ENCODE data around the gene ARHGEF12. TPM values are rescaled to one million over a fixed set of nuclear protein-coding genes. Genes with fewer than 3 reads are reported as not detected.

The ARHGEF12 gene
- total and polyA plus RNA-seq, 10 of the 15 experiments (the other 5 are each of a cell fraction or from before 2014, with no cell fraction given) = 2.7 to 40.8 (median 20.9) TPM

- ChIA-PET CTCF (interaction anchor here (1.6 to 2.4 kb wide), 2 partner anchors 168 to 179 kb away, joined by 5 to 10 read pairs; no protein-coding TSS in a partner anchor), POLR2A (no interaction called here), RAD21 (ENCODE audit: unreplicated experiment) (interaction anchor here (1.0 kb wide), 1 partner anchor 168 kb away, joined by 3 read pairs; no protein-coding TSS in a partner anchor), SMC1A (ENCODE audit: uncharacterized antibody, unreplicated experiment) (interaction anchor here (1.4 kb wide), 1 partner anchor 112 kb away, joined by 3 read pairs; no protein-coding TSS in a partner anchor)
- Histone ChIP-seq H3K27me3 (replicated peaks in 1 of 2; ENCODE audit: control insufficient read depth in 2 of 2, insufficient read depth in 2 of 2, low read length in 1 of 2) (no peaks in the 10 kb centered on the region), H3K79me2 (ENCODE audit: control insufficient read depth, insufficient read depth, low read length) (no peaks in the 10 kb centered on the region), H3K9me3 (replicated peaks; ENCODE audit: control insufficient read depth, insufficient read depth, low read length) (no peaks in the 10 kb centered on the region), H2AFZ (ENCODE audit: control insufficient read depth, low read depth, low read length) (no peak overlapping the region), H3K4me1 (ENCODE audit: control insufficient read depth, insufficient read depth, low read length) (no peaks in the 10 kb centered on the region), H3K4me3 (no peak overlapping the region), H3K9ac (ENCODE audit: control insufficient read depth, insufficient read depth, low read length) (no peak overlapping the region), H3K27ac (ENCODE audit: control insufficient read depth, insufficient read depth) (no peak overlapping the region), H3K36me3 (ENCODE audit: control insufficient read depth in 2 of 2, insufficient read depth in 2 of 2, low read length in 1 of 2) (no peaks in the 10 kb centered on the region; a peak in 1 of 4 replicates), H3K4me2 (ENCODE audit: control insufficient read depth, insufficient read depth) (no peak overlapping the region), H4K20me1 (ENCODE audit: control insufficient read depth, insufficient read depth) (no peaks in the 10 kb centered on the region; the same call in 1 of the 2 replicates)
- TF ChIP-seq SIN3A (IDR thresholded peaks at IDR 0.05; ENCODE audit: low read depth, low read length) (no peak), NFXL1 (IDR thresholded peaks at IDR 0.05; ENCODE audit: borderline replicate concordance) (no peak), SREBF2 (IDR thresholded peaks at IDR 0.05; ENCODE audit: low read length) (no peak), TBL1XR1 (IDR thresholded peaks at IDR 0.05; ENCODE audit: low read depth, low read length) (no peak), BCL11A (IDR thresholded peaks at IDR 0.05; ENCODE audit: low read depth, low read length) (no peak), MEF2B (IDR thresholded peaks at IDR 0.05; ENCODE audit: partially characterized antibody, poor library complexity, severe bottlenecking) (no peak), ZNF384 (IDR thresholded peaks at IDR 0.05; ENCODE audit: borderline replicate concordance, low read depth, low read length) (no peak), ESRRA (IDR thresholded peaks at IDR 0.05; ENCODE audit: low read length) (no peak), ZBED1 (IDR thresholded peaks at IDR 0.05; ENCODE audit: borderline replicate concordance) (no peak), SIX5 (IDR thresholded peaks at IDR 0.05; ENCODE audit: low read depth, low read length, severe bottlenecking) (no peak), ASH2L (IDR thresholded peaks at IDR 0.05; ENCODE audit: borderline replicate concordance, low read depth) (no peak), PAX8 (IDR thresholded peaks at IDR 0.05) (no peak)
- intact Hi-C loops (cut with micrococcal nuclease; ENCODE audit: unreplicated experiment) (no loop called here), in situ Hi-C loops (cut with MboI) (loop anchor here (10.0 kb wide), 1 partner anchor 167 kb away; no protein-coding TSS in a partner anchor)
- WGBS (ENCODE audit: insufficient coverage, insufficient replicate concordance, low lambda C conversion rate, missing lambda C conversion rate) = 24% methylated on average over 13 of the region's 13 CpGs
- ATAC-seq (no peak), FAIRE-seq (no peak), DNase-seq (ENCODE audit: low read depth, low spot score) (no peak)
- no TSS peak for BruUV-seq (replicated peaks)
Measured at GRCh38 chr11:120517390-120517761, 181.2 kb downstream of the ARHGEF12 start.
